Spinal cord (tissue), 10 donors: ENCODE data around the gene PBX3. TPM values are rescaled to one million over a fixed set of nuclear protein-coding genes. Genes with fewer than 3 reads are reported as not detected.

Source experiments
- DNase-seq, 6 donors: peaks; one replicate each; pipeline versions ENCODE4 v3.0.0 to v3.0.0-alpha.2; 2013 to 2015; ENCODE audit warnings: low spot score in 6 of 6, low read depth in 4 of 6
- H3K27ac ChIP-seq: one replicate; pipeline ENCODE4 v1.5.1; 2013; ENCODE audit warnings: low read depth, low read length, control low read depth
- H3K27me3 ChIP-seq: one replicate; pipeline ENCODE4 v1.6.1; 2013; ENCODE audit warnings: low read length; ENCODE audit not compliant: control insufficient read depth, insufficient read depth
- H3K36me3 ChIP-seq: one replicate; pipeline ENCODE4 v1.6.1; 2013; ENCODE audit warnings: low read length; ENCODE audit not compliant: control insufficient read depth, insufficient read depth
- H3K4me1 ChIP-seq: one replicate; pipeline ENCODE4 v1.6.1; 2013; ENCODE audit warnings: low read length; ENCODE audit not compliant: control insufficient read depth, insufficient read depth
- H3K4me3 ChIP-seq: one replicate; pipeline ENCODE4 v1.5.1; 2013; ENCODE audit warnings: low read depth, low read length, control low read depth
- H3K9me3 ChIP-seq: one replicate; pipeline ENCODE4 v1.6.1; 2013; ENCODE audit warnings: low read length; ENCODE audit not compliant: control insufficient read depth, insufficient read depth
- WGBS: methylation state at CpG from one replicate; pipeline ENCODE4 v1.1.5; 2013; ENCODE audit warnings: missing lambda C conversion rate; ENCODE audit not compliant: insufficient coverage; 5-methylcytosine and 5-hydroxymethylcytosine counted together
- polyA plus RNA-seq, 2 donors: library from polyadenylated mRNA; unstranded; fragments of 120-200 nt; gene quantifications; one replicate each; pipeline ENCODE4 v1.2.1, GENCODE V29; 2013; ENCODE audit not compliant: insufficient read length in 2 of 2
- total RNA-seq, 2 donors: library from RNA; depleted of rRNA in 1 of 2; stranded (reverse); fragments of 120-200 nt in 1 of 2; fragments of >200 nt in 1 of 2; gene quantifications; one replicate each; pipeline versions ENCODE4 v1.2.3 to v1.2.4, GENCODE V29; 2013 to 2014
- donor health status: healthy.

PBX3 gene
- total and polyA plus RNA-seq, 4 donors = 44.6 to 132 (median 86.4) TPM

GRCh38 chr9:125826850-125827249 lies 79.7 kb downstream of the PBX3 start:
- WGBS = no CpG with 5 or more reads among the region's 1 CpG
- no peaks in the 10 kb centered on the region for H3K27me3 ChIP-seq
- no peak overlapping the region for H3K27ac ChIP-seq
- no peak overlapping the region for H3K4me3 ChIP-seq
- no peaks in the 10 kb centered on the region for H3K36me3 ChIP-seq
- no peak for DNase-seq
- H3K4me1 ChIP-seq = no peaks in the 10 kb centered on the region
- H3K9me3 ChIP-seq = no peaks in the 10 kb centered on the region

GRCh38 chr9:125829743-125830142 lies 82.6 kb downstream of the PBX3 start:
- Histone ChIP-seq H3K27ac (no peak overlapping the region), H3K9me3 (no peaks in the 10 kb centered on the region), H3K36me3 (no peaks in the 10 kb centered on the region), H3K27me3 (no peaks in the 10 kb centered on the region), H3K4me1 (no peaks in the 10 kb centered on the region), H3K4me3 (no peak overlapping the region)
- 82% methylated on average over 4 of the region's 7 CpGs for WGBS
- no peak for DNase-seq

GRCh38 chr9:125831054-125831453 lies 83.9 kb downstream of the PBX3 start:
- no peak overlapping the region for H3K27ac ChIP-seq
- no peak overlapping the region for H3K4me3 ChIP-seq
- no peak for DNase-seq
- H3K4me1 ChIP-seq = no peaks in the 10 kb centered on the region
- H3K36me3 ChIP-seq = no peaks in the 10 kb centered on the region
- WGBS = 80% methylated on average over 1 of the region's 2 CpGs
- H3K27me3 ChIP-seq = no peaks in the 10 kb centered on the region
- H3K9me3 ChIP-seq = no peaks in the 10 kb centered on the region

DNA sequence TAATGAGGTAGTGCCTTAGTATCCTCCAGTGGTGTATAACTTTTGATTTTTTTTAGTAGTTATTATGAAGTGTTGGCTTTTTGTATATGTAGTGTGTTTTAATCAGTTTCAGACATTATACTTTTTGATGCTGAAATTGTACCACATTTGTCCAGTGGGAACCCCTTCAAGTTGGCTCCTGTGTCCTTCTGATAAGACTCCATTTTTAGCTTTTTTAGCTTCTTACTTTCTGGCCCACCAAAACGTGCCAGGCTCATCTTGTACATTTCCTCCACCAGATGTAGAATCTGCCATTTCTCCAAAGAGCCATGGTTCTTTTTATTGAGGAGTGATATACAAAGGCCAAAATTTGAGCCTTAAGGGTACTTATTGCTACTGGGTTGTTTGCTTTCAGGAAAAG lies 84.4 kb downstream of the PBX3 start:
- no peak for DNase-seq
- no CpG with 5 or more reads among the region's 1 CpG for WGBS
- H3K9me3 ChIP-seq = no peaks in the 10 kb centered on the region
- H3K27ac ChIP-seq = no peak overlapping the region
- no peak overlapping the region for H3K4me3 ChIP-seq
- H3K36me3 ChIP-seq = no peaks in the 10 kb centered on the region
- H3K27me3 ChIP-seq = no peaks in the 10 kb centered on the region
- H3K4me1 ChIP-seq = no peaks in the 10 kb centered on the region

- H3K27ac ChIP-seq = no peak overlapping the region
- no peaks in the 10 kb centered on the region for H3K36me3 ChIP-seq
- DNase-seq = no peak
- no peak overlapping the region for H3K4me3 ChIP-seq
- no peaks in the 10 kb centered on the region for H3K27me3 ChIP-seq
- WGBS = no CpG with 5 or more reads among the region's 1 CpG
- no peaks in the 10 kb centered on the region for H3K4me1 ChIP-seq
- no peaks in the 10 kb centered on the region for H3K9me3 ChIP-seq
These were observed 88.5 kb downstream of the PBX3 start for GRCh38 chr9:125835655-125836054.

DNA sequence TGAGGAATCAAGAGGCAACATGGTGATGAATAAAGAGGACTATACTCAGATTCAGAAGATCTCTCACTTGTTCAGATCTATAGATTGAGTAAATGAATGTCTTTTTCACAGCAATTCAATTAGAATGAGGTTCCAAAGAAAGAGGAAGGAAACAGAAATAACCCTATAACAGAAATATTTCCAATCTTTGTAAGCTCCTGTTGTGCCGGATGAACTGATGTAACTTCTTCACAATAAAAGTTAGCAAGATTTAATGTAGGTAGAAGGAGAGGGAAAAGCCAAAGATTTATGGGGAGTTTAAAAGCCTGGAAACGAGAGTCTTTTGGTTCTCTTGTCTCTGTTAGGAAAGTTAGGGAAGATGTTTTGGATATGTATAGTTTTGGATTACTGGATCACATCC lies 92.1 kb downstream of the PBX3 start:
- no peaks in the 10 kb centered on the region for H3K9me3 ChIP-seq
- no peaks in the 10 kb centered on the region for H3K27me3 ChIP-seq
- H3K36me3 ChIP-seq = no peaks in the 10 kb centered on the region
- no peak overlapping the region for H3K27ac ChIP-seq
- no CpG with 5 or more reads among the region's 2 CpGs for WGBS
- no peak for DNase-seq
- H3K4me3 ChIP-seq = no peak overlapping the region
- H3K4me1 ChIP-seq = no peaks in the 10 kb centered on the region

DNA sequence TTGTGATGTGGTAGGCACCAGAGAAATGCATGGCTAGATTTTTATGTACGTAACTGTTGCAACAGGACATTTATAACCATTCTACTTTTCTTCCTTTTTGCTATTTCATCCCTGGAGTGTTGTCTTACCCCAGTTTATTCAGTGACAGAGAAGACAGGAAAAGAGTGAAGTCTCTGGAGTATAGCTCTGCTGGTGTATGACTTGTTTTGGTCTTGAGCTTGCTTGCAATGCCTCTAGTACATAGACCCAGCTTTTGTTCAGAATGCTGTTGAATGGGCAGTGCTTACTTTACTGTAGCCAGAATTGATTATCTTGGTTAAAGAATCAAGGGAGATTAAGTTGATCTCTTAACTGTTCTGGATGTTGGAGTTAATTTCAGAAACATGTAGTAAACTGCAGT lies 94.3 kb downstream of the PBX3 start:
- DNase-seq = peak in 1 of 6 donors; percentile 38
- Histone ChIP-seq H3K4me3 (no peak overlapping the region), H3K36me3 (no peaks in the 10 kb centered on the region), H3K27ac (no peak overlapping the region), H3K27me3 (no peaks in the 10 kb centered on the region), H3K9me3 (no peaks in the 10 kb centered on the region), H3K4me1 (no peaks in the 10 kb centered on the region)
- WGBS = no CpG with 5 or more reads among the region's 1 CpG

- H3K27ac ChIP-seq = peak overlapping the region; percentile 12
- WGBS = no CpG with 5 or more reads among the region's 1 CpG
- no peaks in the 10 kb centered on the region for H3K4me1 ChIP-seq
- H3K9me3 ChIP-seq = no peaks in the 10 kb centered on the region
- H3K27me3 ChIP-seq = no peaks in the 10 kb centered on the region
- no peaks in the 10 kb centered on the region for H3K36me3 ChIP-seq
- peak in 1 of 6 donors; percentile 52 for DNase-seq
- no peak overlapping the region for H3K4me3 ChIP-seq
These were observed 95.1 kb downstream of the PBX3 start for GRCh38 chr9:125842242-125842641.

GRCh38 chr9:125843646-125844045 lies 96.5 kb downstream of the PBX3 start:
- 34% methylated on average over 5 of the region's 5 CpGs for WGBS
- no peaks in the 10 kb centered on the region for H3K27me3 ChIP-seq
- no peaks in the 10 kb centered on the region for H3K4me1 ChIP-seq
- DNase-seq = peak in 2 of 6 donors; percentile 48 to 94
- no peak overlapping the region for H3K4me3 ChIP-seq
- no peaks in the 10 kb centered on the region for H3K9me3 ChIP-seq
- H3K36me3 ChIP-seq = no peaks in the 10 kb centered on the region
- no peak overlapping the region for H3K27ac ChIP-seq

DNA sequence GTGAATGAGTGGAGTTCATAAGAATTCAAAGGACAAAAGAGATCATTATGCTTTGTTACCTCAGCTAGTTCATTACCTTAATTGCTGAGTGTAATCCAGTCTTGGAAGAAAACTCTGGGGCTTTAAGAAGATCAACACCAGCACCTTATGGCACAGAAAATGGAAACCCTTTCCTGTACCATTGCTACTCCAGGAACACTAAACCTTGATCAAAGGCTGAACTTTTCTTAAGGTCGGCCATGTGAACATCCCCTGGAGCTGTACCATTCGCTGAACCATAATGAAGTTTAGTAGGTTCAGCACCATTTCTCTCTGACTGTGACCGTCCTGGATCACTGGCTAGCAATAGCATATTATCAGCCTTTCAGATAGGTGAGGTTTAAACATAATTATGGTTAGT lies 97.4 kb downstream of the PBX3 start:
- Histone ChIP-seq H3K27me3 (no peaks in the 10 kb centered on the region), H3K4me3 (no peak overlapping the region), H3K27ac (no peak overlapping the region), H3K4me1 (no peaks in the 10 kb centered on the region), H3K9me3 (no peaks in the 10 kb centered on the region), H3K36me3 (no peaks in the 10 kb centered on the region)
- peak in 1 of 6 donors; percentile 69 for DNase-seq
- WGBS = no CpG with 5 or more reads among the region's 3 CpGs
